Fibroblast of lung (primary cell): ENCODE data around the gene KLK3.

Source experiments
- EZH2 ChIP-seq: IDR thresholded peaks from 2 replicates; pipeline ENCODE4 v1.5.1; 2012; ENCODE audit warnings: low read length, control low read depth, mild to moderate bottlenecking; ENCODE audit errors: missing control alignments
- TF ChIP-seq, protein P1 (sequence below), 2 donors: IDR thresholded peaks in 1 of 2; conservative IDR thresholded peaks in 1 of 2; 1 replicate in 1 of 2; 2 replicates in 1 of 2; pipeline ENCODE4 v1.5.1; 2011 to 2012; ENCODE audit warnings: low read length in 2 of 2, control low read depth in 1 of 2, inconsistent platforms in 1 of 2, low read depth in 1 of 2, mild to moderate bottlenecking in 1 of 2

DNA sequence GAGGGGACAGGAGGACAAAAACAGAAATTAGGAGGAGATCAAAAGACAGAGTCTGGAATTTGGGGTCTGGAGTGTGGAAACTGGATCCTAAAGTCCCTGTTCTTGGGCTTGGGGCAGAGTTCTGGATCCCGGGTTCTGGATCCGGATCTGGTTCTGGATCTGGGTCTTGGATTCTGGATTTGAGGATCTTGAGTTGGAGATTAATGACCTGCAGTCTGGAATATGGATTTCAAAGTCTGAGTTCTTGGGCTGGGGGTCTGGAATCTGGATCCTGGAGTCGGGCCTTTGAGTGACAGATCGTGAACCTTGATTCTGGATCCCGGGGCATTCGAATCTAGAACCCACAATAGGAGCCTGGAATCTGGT is 20.9 kb upstream of the KLK3 start:
- TF ChIP-seq, protein P1, sequence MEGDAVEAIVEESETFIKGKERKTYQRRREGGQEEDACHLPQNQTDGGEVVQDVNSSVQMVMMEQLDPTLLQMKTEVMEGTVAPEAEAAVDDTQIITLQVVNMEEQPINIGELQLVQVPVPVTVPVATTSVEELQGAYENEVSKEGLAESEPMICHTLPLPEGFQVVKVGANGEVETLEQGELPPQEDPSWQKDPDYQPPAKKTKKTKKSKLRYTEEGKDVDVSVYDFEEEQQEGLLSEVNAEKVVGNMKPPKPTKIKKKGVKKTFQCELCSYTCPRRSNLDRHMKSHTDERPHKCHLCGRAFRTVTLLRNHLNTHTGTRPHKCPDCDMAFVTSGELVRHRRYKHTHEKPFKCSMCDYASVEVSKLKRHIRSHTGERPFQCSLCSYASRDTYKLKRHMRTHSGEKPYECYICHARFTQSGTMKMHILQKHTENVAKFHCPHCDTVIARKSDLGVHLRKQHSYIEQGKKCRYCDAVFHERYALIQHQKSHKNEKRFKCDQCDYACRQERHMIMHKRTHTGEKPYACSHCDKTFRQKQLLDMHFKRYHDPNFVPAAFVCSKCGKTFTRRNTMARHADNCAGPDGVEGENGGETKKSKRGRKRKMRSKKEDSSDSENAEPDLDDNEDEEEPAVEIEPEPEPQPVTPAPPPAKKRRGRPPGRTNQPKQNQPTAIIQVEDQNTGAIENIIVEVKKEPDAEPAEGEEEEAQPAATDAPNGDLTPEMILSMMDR (conservative IDR thresholded peaks at IDR 0.05 in 1 of 2, IDR thresholded peaks at IDR 0.05 in 1 of 2; ENCODE audit: low read depth in 1 of 2, low read length in 2 of 2) = no peak
- TF ChIP-seq EZH2 = no peak
